Measurements from ENCODE around the gene LARGE1.

GRCh38 chr22:33771136-33771535, 149.1 kb downstream of the LARGE1 start:
- TF ChIP-seq POLR2A (IDR thresholded peaks at IDR 0.05) = no peak
- TF ChIP-seq, protein P1, sequence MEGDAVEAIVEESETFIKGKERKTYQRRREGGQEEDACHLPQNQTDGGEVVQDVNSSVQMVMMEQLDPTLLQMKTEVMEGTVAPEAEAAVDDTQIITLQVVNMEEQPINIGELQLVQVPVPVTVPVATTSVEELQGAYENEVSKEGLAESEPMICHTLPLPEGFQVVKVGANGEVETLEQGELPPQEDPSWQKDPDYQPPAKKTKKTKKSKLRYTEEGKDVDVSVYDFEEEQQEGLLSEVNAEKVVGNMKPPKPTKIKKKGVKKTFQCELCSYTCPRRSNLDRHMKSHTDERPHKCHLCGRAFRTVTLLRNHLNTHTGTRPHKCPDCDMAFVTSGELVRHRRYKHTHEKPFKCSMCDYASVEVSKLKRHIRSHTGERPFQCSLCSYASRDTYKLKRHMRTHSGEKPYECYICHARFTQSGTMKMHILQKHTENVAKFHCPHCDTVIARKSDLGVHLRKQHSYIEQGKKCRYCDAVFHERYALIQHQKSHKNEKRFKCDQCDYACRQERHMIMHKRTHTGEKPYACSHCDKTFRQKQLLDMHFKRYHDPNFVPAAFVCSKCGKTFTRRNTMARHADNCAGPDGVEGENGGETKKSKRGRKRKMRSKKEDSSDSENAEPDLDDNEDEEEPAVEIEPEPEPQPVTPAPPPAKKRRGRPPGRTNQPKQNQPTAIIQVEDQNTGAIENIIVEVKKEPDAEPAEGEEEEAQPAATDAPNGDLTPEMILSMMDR (IDR thresholded peaks at IDR 0.05) = no peak

Data from Peyer's patch (tissue), 4 donors.